Activated CD4-positive, alpha-beta memory T cell treated with anti-CD3 and anti-CD28 coated beads for 36 hours (primary cell): Measurements from ENCODE around the gene C1orf35. TPM values are rescaled to one million over a fixed set of nuclear protein-coding genes. Genes with fewer than 3 reads are reported as not detected.

ENCODE experiments used
- CTCF ChIA-PET: fragments of 350-600 bp; sonication (Branson Sonifier 250); formaldehyde crosslinking; loops from one replicate; lab custom pipeline; 2021; ENCODE audit warnings: antibody characterized with exemption, inconsistent platforms; lab: Charles Lee
- POLR2A ChIA-PET: fragments of 350-600 bp; sonication (Branson Sonifier 250); formaldehyde crosslinking; loops from one replicate; lab custom pipeline; 2021; ENCODE audit warnings: antibody characterized with exemption; lab: Charles Lee
- DNase-seq: peaks from one replicate; pipeline ENCODE4 v3.0.0-alpha.2; 2020
- H3K27ac Mint-ChIP-seq: one replicate; pipeline ENCODE4 v1.8.0; 2021; ENCODE audit warnings: mixed read lengths
- H3K27me3 Mint-ChIP-seq: one replicate; pipeline ENCODE4 v1.8.0; 2021; ENCODE audit warnings: mixed read lengths
- H3K36me3 Mint-ChIP-seq: one replicate; pipeline ENCODE4 v1.8.0; 2021; ENCODE audit warnings: mixed read lengths
- H3K4me1 Mint-ChIP-seq: one replicate; pipeline ENCODE4 v1.8.0; 2021; ENCODE audit warnings: low read depth, mixed read lengths
- H3K4me3 Mint-ChIP-seq: one replicate; pipeline ENCODE4 v1.8.0; 2021; ENCODE audit warnings: mild to moderate bottlenecking, mixed read lengths
- H3K9me3 Mint-ChIP-seq: one replicate; pipeline ENCODE4 v1.8.0; 2021; ENCODE audit warnings: mixed read lengths
- intact Hi-C: fragments of 100-400 bp; cut with micrococcal nuclease; formaldehyde crosslinking; loops from one replicate; pipeline ENCODE4 v1.15.1; 2023
- total RNA-seq, 2 experiments: library from RNA; stranded (reverse); gene quantifications; one replicate each; pipeline ENCODE4 v1.2.3, GENCODE V29; 2021

C1orf35 gene
- total RNA-seq, 2 experiments from 2014 or later, result 21.9 to 22.1 TPM

DNA sequence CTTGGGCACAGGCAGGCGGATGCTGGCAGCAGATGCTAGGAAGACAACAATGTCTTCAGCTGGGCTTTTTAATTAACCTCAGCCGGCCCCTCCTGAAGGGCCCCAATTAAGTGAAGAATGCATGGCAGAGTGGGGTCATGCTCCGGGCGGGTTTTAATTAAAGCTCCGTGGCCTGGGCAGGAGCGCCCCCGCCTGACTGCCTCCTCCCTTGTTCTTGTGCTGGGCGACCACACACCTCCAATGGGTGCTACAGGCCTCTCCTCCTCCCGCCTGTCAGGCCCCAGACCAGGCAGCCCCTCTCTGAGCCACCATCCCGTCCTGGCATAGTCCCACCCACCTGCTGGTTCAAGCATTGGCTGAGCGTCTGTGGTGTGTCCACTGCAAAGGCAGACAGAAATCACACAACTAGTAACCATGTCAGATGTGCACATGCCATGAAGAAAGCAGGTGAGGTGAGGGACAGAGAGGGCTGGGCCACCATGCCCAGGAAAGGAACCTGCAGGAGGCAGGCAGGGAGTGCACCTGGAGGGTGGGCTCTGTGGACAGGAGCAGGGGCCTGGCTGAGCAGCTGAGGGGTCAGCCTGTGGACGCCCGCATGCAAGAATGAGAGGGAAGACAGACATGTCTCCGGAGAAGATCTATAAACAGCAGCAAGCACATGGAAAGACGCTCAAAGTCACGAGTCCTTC, 29.1 kb downstream of the C1orf35 start:
- H3K36me3 Mint-ChIP-seq, result no peaks in the 10 kb centered on the region
- no peaks in the 10 kb centered on the region for H3K27me3 Mint-ChIP-seq
- DNase-seq, result peak; percentile 27
- ChIA-PET POLR2A (interaction anchor here (0.6 kb wide), 1 partner anchor 1730 kb away, joined by 3 read pairs; no protein-coding TSS in a partner anchor), CTCF (interaction anchor here (1.5 kb wide), 1 partner anchor 9 kb away, joined by 4 read pairs; the partner anchor contains the start of gene ARF1)
- no peaks in the 10 kb centered on the region for H3K9me3 Mint-ChIP-seq
- intact Hi-C loops, result loop anchor here (5.0 kb wide), 1 partner anchor 72 kb away; no protein-coding TSS in a partner anchor
- H3K4me1 Mint-ChIP-seq, result no peaks in the 10 kb centered on the region
- no peak overlapping the region for H3K27ac Mint-ChIP-seq
- H3K4me3 Mint-ChIP-seq, result no peak overlapping the region

DNA sequence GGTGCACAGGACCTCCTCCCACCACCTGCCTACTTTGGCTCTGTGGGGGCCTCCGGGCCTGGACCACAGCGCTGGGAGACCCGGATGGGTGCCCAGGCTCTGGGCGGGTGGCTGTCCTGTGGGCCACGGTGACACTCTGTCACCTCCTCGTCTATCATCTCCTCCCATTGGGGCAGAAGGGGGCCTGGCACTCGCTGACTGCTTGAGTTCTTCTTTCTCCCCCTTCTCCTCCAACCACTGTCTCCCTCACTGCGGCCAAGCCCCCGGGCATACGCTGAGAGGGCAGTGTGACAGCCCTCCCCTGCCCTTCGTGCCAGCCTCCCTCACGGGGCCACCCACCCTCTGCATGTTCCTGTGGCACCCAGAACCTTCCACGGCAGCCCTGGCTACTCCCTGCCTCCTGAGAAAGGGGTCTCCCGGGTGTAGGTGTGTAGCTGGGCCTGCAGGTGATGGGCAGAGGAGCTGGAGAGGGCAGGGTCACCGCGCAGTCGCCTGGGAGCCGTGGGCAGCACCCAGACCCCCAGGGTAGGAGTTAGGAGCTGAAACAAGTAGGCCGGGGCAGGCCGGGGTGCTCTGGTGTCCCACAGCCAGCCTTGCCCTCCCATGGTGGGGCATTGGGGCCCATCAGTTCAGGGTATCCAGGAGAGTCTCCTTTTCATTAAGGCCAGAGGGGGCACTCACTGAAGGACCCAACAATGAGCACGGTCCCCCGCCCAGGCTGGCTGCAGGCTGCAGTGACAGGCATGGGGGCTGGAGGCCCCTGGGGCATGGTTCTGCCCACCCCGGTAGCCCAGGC, 29.9 kb downstream of the C1orf35 start:
- no peaks in the 10 kb centered on the region for H3K27me3 Mint-ChIP-seq
- CTCF ChIA-PET, result interaction anchor here (1.5 kb wide), 1 partner anchor 9 kb away, joined by 4 read pairs; the partner anchor contains the start of gene ARF1
- H3K36me3 Mint-ChIP-seq, result no peaks in the 10 kb centered on the region
- no peak overlapping the region for H3K27ac Mint-ChIP-seq
- H3K4me3 Mint-ChIP-seq, result no peak overlapping the region
- no peaks in the 10 kb centered on the region for H3K4me1 Mint-ChIP-seq
- intact Hi-C loops, result loop anchor here (5.0 kb wide), 1 partner anchor 71 kb away; no protein-coding TSS in a partner anchor
- no peaks in the 10 kb centered on the region for H3K9me3 Mint-ChIP-seq
- DNase-seq, result peak; percentile 6
- POLR2A ChIA-PET, result no interaction called here

DNA sequence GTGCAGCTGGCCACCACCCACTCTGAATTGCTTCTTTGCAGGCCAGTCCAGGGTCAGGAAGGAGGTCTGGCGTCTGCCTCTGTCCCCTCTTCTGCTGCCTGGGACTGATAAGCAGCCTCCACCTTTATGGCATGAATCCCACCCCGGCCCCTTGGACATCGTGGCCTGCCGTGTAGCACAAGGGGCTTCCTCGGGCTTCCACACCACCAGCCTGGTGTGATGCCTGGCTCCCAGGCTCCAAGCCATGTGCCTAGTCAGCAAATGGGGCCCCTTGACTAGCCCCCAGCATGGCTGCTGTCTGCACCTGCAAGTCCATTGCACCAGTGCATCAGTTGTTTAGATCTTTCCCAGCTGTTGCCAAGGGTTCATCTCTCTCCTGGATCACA, 30.5 kb downstream of the C1orf35 start:
- no peak overlapping the region for H3K27ac Mint-ChIP-seq
- CTCF ChIA-PET, result no interaction called here
- POLR2A ChIA-PET, result no interaction called here

DNA sequence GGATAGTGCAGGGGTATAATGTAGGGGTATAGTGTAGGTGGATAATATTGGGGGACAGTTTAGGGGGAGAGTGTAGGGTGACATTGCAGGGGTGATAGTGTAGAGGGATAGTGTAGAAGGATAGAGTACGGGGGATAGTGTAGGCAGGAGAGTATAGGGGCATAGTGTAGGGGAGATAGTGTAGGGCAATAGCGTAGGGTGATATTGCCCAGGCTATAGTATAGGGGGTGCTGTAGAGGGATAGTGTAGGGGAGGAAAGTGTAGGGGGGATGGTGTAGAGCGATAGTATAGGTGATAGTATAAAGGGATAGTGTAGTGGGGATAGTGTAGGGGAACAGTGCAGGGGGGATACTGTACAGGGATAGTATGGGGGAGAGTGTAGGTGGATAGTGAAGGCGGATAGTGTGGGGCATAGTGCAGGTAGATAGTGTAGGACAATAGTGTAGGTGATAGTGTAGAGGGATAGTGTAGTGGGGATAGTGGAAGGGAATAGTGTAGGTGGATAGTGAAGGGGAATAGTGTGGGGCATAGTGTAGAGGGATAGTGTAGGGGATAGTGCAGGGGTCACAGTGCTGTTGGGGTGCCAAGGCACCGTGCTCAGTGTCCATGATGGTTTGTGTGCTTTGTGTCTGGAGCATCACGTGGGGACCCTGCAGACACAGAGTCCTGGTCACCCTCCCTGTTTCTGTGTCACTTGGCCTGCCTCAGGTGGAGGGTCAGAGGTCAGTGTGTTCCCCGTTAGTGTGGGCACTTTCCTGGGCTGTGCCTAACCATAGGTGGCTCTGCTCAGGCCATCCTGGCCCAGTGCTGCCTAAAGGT, 31.1 kb downstream of the C1orf35 start:
- peak; percentile 6 for DNase-seq
- Mint-ChIP-seq H3K27me3 (no peaks in the 10 kb centered on the region), H3K27ac (no peak overlapping the region), H3K4me1 (no peaks in the 10 kb centered on the region), H3K4me3 (no peak overlapping the region), H3K36me3 (no peaks in the 10 kb centered on the region), H3K9me3 (no peaks in the 10 kb centered on the region)
- intact Hi-C loops, result loop anchor here (5.0 kb wide), 1 partner anchor 70 kb away; no protein-coding TSS in a partner anchor
- ChIA-PET POLR2A (no interaction called here), CTCF (no interaction called here)

More for the DNA sequence above, 30.5 kb downstream of the C1orf35 start:
- Mint-ChIP-seq H3K4me1 (no peaks in the 10 kb centered on the region), H3K36me3 (no peaks in the 10 kb centered on the region), H3K27me3 (no peaks in the 10 kb centered on the region), H3K9me3 (no peaks in the 10 kb centered on the region), H3K4me3 (no peak overlapping the region)
- intact Hi-C loops, result loop anchor here (5.0 kb wide), 1 partner anchor 70 kb away; no protein-coding TSS in a partner anchor
- DNase-seq, result no peak

DNA sequence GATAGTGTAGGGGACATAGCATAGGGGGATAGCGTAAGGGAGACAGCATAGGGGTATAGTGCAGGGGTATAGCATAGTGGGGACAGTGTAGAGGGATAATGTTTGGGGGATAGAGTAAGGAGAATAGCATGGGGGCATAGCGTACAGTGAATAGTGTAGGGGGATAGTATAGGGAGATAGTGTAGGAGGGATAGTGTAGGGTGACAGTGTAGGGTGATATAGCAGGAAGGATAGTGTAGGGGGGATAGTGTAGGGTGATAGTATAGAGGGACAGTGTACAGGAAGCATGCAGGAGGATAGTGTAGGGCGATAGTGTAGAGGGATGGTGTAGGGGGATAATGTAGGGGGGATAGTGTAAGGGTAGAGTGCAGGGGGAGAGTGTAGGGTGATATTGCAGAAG, 32.3 kb downstream of the C1orf35 start:
- no peaks in the 10 kb centered on the region for H3K9me3 Mint-ChIP-seq
- H3K4me3 Mint-ChIP-seq, result no peak overlapping the region
- peaks cover 7% of the 10 kb centered on the region for H3K27me3 Mint-ChIP-seq
- no peaks in the 10 kb centered on the region for H3K4me1 Mint-ChIP-seq
- intact Hi-C loops, result loop anchor here (5.0 kb wide), 1 partner anchor 69 kb away; no protein-coding TSS in a partner anchor
- DNase-seq, result no peak
- no peaks in the 10 kb centered on the region for H3K36me3 Mint-ChIP-seq
- H3K27ac Mint-ChIP-seq, result no peak overlapping the region
- ChIA-PET CTCF (no interaction called here), POLR2A (no interaction called here)

DNA sequence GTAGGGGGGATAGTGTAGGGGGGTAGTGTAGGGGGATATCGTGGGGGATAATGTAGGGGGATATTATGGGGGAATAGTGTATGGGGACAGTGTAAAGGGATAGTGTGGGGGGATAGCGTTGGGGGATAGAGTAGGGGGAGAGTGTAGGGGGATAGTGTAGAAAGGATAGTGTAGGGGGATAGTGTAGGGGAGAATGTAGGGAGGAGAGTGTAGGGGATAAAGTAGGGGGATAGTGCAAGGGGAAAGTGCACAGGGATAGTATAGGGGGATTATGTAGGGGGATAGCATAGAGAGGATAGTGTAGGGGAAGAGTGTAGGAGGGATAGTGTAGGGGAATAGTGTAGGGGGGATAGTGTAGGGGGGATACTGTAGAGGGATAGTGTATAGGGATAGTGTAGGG, 33.0 kb downstream of the C1orf35 start:
- H3K4me3 Mint-ChIP-seq, result no peak overlapping the region
- H3K27ac Mint-ChIP-seq, result no peak overlapping the region
- DNase-seq, result no peak
- H3K4me1 Mint-ChIP-seq, result no peaks in the 10 kb centered on the region
- intact Hi-C loops, result loop anchor here (5.0 kb wide), 1 partner anchor 68 kb away; no protein-coding TSS in a partner anchor
- H3K27me3 Mint-ChIP-seq, result peaks cover 8% of the 10 kb centered on the region
- H3K36me3 Mint-ChIP-seq, result no peaks in the 10 kb centered on the region
- H3K9me3 Mint-ChIP-seq, result no peaks in the 10 kb centered on the region
- ChIA-PET CTCF (no interaction called here), POLR2A (no interaction called here)

DNA sequence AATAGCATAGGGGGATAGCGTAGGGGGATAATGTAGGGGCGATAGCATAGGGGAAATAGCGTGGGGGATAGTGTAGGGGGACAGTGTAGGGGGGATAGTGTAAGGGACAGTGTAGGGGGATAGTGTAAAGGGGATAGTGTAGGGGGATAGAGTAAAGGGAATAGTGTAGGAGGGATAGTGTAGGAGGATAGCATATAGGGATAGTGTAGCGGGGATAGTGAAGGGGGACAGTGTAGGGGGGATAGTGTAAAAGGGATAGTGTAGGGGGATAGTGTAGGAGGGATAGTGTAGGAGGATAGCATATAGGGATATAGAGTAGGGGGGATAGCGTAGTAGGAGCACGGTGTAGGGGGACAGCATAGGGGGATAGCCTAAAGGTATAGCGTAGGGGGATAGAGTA, 34.8 kb downstream of the C1orf35 start:
- no peaks in the 10 kb centered on the region for H3K9me3 Mint-ChIP-seq
- no peak overlapping the region for H3K4me3 Mint-ChIP-seq
- no peak overlapping the region for H3K27ac Mint-ChIP-seq
- H3K4me1 Mint-ChIP-seq, result no peaks in the 10 kb centered on the region
- intact Hi-C loops, result no loop called here
- no peak for DNase-seq
- peaks cover 10% of the 10 kb centered on the region for H3K27me3 Mint-ChIP-seq
- no peaks in the 10 kb centered on the region for H3K36me3 Mint-ChIP-seq
- ChIA-PET CTCF (no interaction called here), POLR2A (no interaction called here)

DNA sequence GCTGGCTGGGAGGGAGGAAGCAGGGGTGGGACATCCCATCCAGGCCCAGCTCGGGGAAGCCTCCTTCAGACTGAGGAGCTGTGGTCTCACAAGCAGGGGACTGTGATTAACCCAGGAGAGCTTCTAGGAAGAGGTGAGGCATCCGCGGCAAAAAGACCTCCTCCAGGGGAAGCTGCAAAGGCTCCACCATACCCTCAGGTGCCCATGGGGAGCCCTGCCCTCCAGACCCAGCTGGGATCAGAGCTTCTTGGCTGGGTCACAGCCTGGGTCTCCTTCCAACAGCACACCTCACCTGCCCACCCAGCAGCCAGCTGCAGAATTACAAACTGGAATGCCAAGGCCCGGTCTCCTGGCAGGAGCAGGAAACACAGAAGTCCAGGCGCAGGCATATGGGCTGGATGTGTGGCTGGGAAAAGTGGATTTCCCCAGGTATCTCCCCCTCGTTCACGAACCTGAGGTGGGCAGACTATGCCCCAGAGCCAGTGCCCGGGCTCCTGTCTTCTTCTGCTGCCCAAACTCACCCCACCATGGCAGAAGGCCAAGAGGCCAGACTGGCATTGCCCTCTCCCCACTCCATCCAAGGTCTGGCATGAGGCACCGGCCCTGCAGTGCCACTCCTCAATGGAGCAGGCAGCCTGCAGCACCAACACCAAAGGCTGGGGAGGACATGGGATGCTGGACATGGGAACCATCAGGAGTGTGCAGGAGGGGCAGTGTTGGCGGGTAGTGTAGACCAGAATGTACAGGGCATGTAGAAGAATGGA, 36.1 kb downstream of the C1orf35 start:
- intact Hi-C loops, result no loop called here
- Mint-ChIP-seq H3K36me3 (no peaks in the 10 kb centered on the region), H3K27me3 (peaks cover 13% of the 10 kb centered on the region), H3K4me3 (no peak overlapping the region), H3K4me1 (no peaks in the 10 kb centered on the region), H3K9me3 (no peaks in the 10 kb centered on the region), H3K27ac (no peak overlapping the region)
- POLR2A ChIA-PET, result interaction anchor here (1.2 kb wide), 1 partner anchor 14 kb away, joined by 3 read pairs; no protein-coding TSS in a partner anchor
- DNase-seq, result peak; percentile 4
- CTCF ChIA-PET, result interaction anchor here (1.0 kb wide), 1 partner anchor 524 kb away, joined by 3 read pairs; no protein-coding TSS in a partner anchor

DNA sequence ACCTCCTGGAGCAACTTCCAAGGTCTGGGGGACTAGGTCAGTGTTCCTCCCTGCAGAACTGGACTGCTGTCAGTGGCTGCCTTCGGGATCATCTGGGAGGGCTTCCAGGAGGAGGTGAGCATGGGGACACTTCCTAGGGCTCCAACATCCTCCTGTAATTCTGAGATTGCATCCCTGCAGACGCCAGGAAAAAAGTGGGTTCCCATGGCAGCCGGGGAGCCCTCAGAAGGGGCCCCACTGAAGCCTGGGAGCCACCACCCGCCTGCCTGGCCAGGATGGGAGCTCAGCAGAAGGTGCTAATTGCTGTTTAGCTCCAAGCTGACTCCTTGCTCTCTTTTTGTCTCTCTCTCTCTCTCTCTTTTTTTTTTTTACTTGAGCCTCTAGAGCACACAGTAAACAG, 36.7 kb downstream of the C1orf35 start:
- no peaks in the 10 kb centered on the region for H3K4me1 Mint-ChIP-seq
- H3K27me3 Mint-ChIP-seq, result peaks cover 15% of the 10 kb centered on the region
- no peak overlapping the region for H3K27ac Mint-ChIP-seq
- POLR2A ChIA-PET, result interaction anchor here (1.2 kb wide), 1 partner anchor 15 kb away, joined by 3 read pairs; no protein-coding TSS in a partner anchor
- CTCF ChIA-PET, result interaction anchor here (1.0 kb wide), 1 partner anchor 524 kb away, joined by 3 read pairs; no protein-coding TSS in a partner anchor
- peak; percentile 4 for DNase-seq
- intact Hi-C loops, result no loop called here
- no peaks in the 10 kb centered on the region for H3K9me3 Mint-ChIP-seq
- no peak overlapping the region for H3K4me3 Mint-ChIP-seq
- H3K36me3 Mint-ChIP-seq, result no peaks in the 10 kb centered on the region

DNA sequence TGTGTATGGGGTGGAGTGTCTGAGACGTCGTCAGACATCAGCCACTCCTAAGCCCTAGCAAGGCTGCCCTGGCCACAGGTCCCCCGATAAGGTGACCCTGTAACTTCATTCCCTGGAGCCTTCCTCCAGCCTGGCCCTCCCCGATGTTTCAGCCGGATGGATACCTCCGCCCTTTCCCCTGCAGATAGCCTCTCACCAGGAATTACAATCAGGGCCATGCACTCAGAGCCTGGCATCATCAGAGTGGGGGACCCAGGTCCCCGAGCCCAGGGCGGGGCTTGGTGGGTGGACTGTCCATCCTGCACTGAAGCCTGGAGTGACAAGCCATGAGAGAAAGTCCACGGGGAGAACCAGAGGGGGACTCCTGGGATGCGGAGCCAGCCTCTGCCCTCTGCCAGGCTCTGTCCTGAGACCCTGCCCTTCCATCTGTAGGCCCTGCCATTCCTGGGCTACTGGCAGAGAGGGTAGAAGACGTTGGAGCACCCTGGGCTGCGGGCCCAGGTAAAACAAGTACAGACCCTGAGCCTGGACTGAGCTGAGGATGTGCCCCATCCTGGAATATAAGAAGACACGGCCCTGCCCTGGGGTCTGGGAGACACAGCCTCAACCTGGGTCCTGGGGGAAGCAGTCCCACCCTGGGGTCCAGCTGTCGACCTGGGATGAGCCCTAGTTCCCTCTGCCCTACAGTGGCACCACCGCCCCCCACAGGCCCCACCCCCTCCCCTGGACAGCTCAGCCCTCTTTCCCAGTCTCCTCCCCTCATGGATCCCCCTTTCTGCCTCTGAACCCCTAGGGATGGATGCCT, 37.4 kb downstream of the C1orf35 start:
- CTCF ChIA-PET, result interaction anchor here (1.0 kb wide), 1 partner anchor 523 kb away, joined by 3 read pairs; no protein-coding TSS in a partner anchor

More for the DNA sequence above, 37.4 kb downstream of the C1orf35 start:
- POLR2A ChIA-PET, result no interaction called here
- intact Hi-C loops, result no loop called here
- peaks cover 5% of the 10 kb centered on the region for H3K4me1 Mint-ChIP-seq
- no peak for DNase-seq
- H3K27ac Mint-ChIP-seq, result no peak overlapping the region
- peaks cover 21% of the 10 kb centered on the region for H3K27me3 Mint-ChIP-seq
- no peaks in the 10 kb centered on the region for H3K36me3 Mint-ChIP-seq
- H3K9me3 Mint-ChIP-seq, result no peaks in the 10 kb centered on the region
- H3K4me3 Mint-ChIP-seq, result no peak overlapping the region
